ENCODE measurements around the gene TTLL7.

TTLL7 gene

GRCh38 chr1:83816836-83817235, 182.1 kb downstream of the TTLL7 start:
- DNase-seq (ENCODE audit: low read depth) = no peak

- no peak for DNase-seq (ENCODE audit: low read depth)
Measured at GRCh38 chr1:83815330-83815729, 183.6 kb downstream of the TTLL7 start.

All from stimulated activated CD8-positive, alpha-beta memory T cell treated with anti-CD3 and anti-CD28 coated beads, Interleukin-12 subunit alpha, Interleukin-12 subunit beta, amount 100 ng/mL, for 4 hours (primary cell).